ENCODE results near the gene VPS25.

DNA sequence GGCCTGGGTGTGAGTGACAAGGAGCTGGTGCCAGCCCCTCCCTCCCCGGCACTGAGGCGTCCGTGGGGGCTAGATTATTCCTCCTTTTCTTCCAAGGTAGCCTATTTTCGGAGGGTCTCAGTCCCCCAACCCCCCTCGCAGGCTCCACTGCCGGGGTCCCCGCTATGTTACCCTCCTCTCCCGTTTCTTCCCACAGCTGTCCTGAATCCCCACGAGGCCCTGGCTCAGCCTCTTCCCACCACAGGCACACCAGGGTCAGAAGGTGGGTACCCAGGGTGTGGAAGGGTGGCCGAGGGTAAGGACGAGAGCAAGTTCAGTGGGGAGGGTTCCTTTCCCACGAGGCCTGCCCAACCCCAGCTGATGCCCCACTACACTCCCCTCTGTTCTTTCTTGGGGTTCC lies 11.6 kb upstream of the VPS25 start:
- no peak for TF ChIP-seq POLR2A (IDR thresholded peaks at IDR 0.05; ENCODE audit: low read depth)
- TF ChIP-seq, protein P1, sequence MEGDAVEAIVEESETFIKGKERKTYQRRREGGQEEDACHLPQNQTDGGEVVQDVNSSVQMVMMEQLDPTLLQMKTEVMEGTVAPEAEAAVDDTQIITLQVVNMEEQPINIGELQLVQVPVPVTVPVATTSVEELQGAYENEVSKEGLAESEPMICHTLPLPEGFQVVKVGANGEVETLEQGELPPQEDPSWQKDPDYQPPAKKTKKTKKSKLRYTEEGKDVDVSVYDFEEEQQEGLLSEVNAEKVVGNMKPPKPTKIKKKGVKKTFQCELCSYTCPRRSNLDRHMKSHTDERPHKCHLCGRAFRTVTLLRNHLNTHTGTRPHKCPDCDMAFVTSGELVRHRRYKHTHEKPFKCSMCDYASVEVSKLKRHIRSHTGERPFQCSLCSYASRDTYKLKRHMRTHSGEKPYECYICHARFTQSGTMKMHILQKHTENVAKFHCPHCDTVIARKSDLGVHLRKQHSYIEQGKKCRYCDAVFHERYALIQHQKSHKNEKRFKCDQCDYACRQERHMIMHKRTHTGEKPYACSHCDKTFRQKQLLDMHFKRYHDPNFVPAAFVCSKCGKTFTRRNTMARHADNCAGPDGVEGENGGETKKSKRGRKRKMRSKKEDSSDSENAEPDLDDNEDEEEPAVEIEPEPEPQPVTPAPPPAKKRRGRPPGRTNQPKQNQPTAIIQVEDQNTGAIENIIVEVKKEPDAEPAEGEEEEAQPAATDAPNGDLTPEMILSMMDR (IDR thresholded peaks at IDR 0.05): no peak
